ENCODE measurements around the gene OR1F1.

DNA sequence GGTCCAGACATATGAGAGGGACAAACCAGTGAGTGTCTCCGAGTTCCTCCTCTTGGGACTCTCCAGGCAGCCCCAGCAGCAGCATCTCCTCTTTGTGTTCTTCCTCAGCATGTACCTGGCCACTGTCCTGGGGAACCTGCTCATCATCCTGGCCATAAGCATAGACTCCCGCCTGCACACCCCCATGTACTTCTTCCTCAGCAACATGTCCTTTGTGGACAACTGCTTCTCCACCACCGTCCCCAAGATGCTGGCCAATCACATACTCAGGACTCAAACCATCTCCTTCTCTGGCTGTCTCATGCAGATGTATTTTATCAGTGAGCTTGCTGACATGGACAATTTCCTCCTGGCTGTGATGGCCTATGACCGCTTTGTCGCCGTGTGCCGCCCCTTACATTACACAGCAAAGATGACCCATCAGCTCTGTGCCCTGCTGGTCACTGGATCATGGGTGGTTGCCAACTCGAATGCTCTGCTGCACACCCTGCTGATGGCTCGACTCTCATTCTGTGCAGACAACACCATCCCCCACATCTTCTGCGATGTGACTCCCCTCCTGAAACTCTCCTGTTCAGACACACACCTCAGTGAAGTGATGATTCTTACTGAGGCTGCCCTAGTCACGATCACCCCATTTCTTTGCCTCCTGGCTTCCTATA, 27.7 kb downstream of the OR1F1 start:
- TF ChIP-seq GATA2 (IDR thresholded peaks at IDR 0.05; ENCODE audit: low read depth, low read length) = no peak
- no peak for TF ChIP-seq GATA3 (IDR thresholded peaks at IDR 0.05; ENCODE audit: low read depth, low read length)

Data from SH-SY5Y (cell line).